Adrenal gland (tissue), 12 donors: ENCODE measurements around the gene PDE9A. TPM values are rescaled to one million over a fixed set of nuclear protein-coding genes. Genes with fewer than 3 reads are reported as not detected.

Experiments used
- DNase-seq, 7 donors: peaks; one replicate each; pipeline ENCODE4 v3.0.0-alpha.2; 2019 to 2020
- H3K27ac ChIP-seq, 5 donors: fragments of 200-600 bp; sonication (generic) in 4 of 5; 1 replicate in 3 of 5; 2 replicates in 2 of 5; pipeline versions ENCODE4 v1.5.1 to v1.8.0; 2016 to 2020; ENCODE audit warnings: mild to moderate bottlenecking in 1 of 5
- H3K27me3 ChIP-seq: fragments of 200-600 bp; 2 replicates; pipeline ENCODE4 v1.8.0; 2021
- H3K36me3 ChIP-seq, 2 donors: fragments of 200-600 bp; replicated peaks in 1 of 2; 1 replicate in 1 of 2; 2 replicates in 1 of 2; pipeline versions ENCODE4 v1.5.1 to v1.8.0; 2018 to 2022
- H3K4me1 ChIP-seq, 2 donors: fragments of 200-600 bp; replicated peaks in 1 of 2; 1 replicate in 1 of 2; 2 replicates in 1 of 2; pipeline versions ENCODE4 v1.5.1 to v1.8.0; 2018 to 2021
- H3K4me3 ChIP-seq, 4 donors: fragments of 200-600 bp; sonication (generic) in 3 of 4; one replicate each; pipeline ENCODE4 v1.5.1; 2016 to 2018
- H3K9me3 ChIP-seq, 3 donors: fragments of 200-600 bp; sonication (generic) in 1 of 3; replicated peaks in 1 of 3; 1 replicate in 2 of 3; 2 replicates in 1 of 3; pipeline versions ENCODE4 v1.5.1 to v1.8.0; 2016 to 2021
- POLR2A ChIP-seq, 2 donors: fragments of 450-650 bp; IDR thresholded peaks; one replicate each; pipeline ENCODE4 v1.6.1; 2017; ENCODE audit warnings: antibody characterized with exemption in 2 of 2, mild to moderate bottlenecking in 2 of 2, moderate library complexity in 1 of 2
- WGBS, 4 donors: extraction: QIAGEN DNeasy Blood & Tissue Kit in 2 of 4; methylation state at CpG; one replicate each; pipeline versions ENCODE4 v1.1.5 to v1.1.7; 2013 to 2017; 5-methylcytosine and 5-hydroxymethylcytosine counted together
- intact Hi-C, 2 donors: fragments of 100-400 bp; cut with DNase I; formaldehyde crosslinking; loops; one replicate each; pipeline versions ENCODE4 v1.14.1 to v1.15.0; 2022 to 2023
- polyA plus RNA-seq, 3 donors: library from polyadenylated mRNA; stranded (reverse); fragments of 200-250 nt in 2 of 3; fragments of 350-450 nt in 1 of 3; fragmentation: Illumina TruSeq in 1 of 3; extraction: RNeasy Lipid Tissue Mini Kit (QIAGEN cat#74804) in 1 of 3; gene quantifications; one replicate each; pipeline ENCODE4 v1.2.3, GENCODE V29; 2013 to 2014
- total RNA-seq, 9 donors: library from RNA; depleted of rRNA in 4 of 9; stranded (reverse); fragments of >200 nt in 4 of 9; fragments of 120-200 nt in 1 of 9; fragmentation: NEBNext Ultra II Directional in 1 of 9; extraction: Animal tissue kit (Norgen Biotek cat#: 25700) in 1 of 9; gene quantifications; one replicate each; pipeline versions ENCODE4 v1.1.0 to v1.2.4, GENCODE V29; 2013 to 2023
- TF ChIP-seq, protein P1 (sequence below), 6 experiments: fragments of 450-650 bp in 4 of 6; fragments of 200-600 bp in 2 of 6; sonication (generic) in 1 of 6; IDR thresholded peaks; 1 replicate in 5 of 6; 2 replicates in 1 of 6; pipeline versions ENCODE4 v1.5.1 to v1.8.0; 2016 to 2021; ENCODE audit warnings: antibody characterized with exemption in 6 of 6, mild to moderate bottlenecking in 2 of 6, moderate library complexity in 1 of 6
- donor health status: healthy with polysubstance abuse.
- donor health status: Bipolar disorder and iron deficiency.
- donor health status: DM: yes; HTN: yes; CAD: no.
- donor health status: DM: no; HTN: no; CAD: no.
- donor health status: DM: no; HTN: no; CAD: no.
- donor health status: DM: yes; HTN: yes; CAD: no.

Gene PDE9A
- total and polyA plus RNA-seq, 12 donors = 4.6 to 58.1 (median 19.5) TPM

DNA sequence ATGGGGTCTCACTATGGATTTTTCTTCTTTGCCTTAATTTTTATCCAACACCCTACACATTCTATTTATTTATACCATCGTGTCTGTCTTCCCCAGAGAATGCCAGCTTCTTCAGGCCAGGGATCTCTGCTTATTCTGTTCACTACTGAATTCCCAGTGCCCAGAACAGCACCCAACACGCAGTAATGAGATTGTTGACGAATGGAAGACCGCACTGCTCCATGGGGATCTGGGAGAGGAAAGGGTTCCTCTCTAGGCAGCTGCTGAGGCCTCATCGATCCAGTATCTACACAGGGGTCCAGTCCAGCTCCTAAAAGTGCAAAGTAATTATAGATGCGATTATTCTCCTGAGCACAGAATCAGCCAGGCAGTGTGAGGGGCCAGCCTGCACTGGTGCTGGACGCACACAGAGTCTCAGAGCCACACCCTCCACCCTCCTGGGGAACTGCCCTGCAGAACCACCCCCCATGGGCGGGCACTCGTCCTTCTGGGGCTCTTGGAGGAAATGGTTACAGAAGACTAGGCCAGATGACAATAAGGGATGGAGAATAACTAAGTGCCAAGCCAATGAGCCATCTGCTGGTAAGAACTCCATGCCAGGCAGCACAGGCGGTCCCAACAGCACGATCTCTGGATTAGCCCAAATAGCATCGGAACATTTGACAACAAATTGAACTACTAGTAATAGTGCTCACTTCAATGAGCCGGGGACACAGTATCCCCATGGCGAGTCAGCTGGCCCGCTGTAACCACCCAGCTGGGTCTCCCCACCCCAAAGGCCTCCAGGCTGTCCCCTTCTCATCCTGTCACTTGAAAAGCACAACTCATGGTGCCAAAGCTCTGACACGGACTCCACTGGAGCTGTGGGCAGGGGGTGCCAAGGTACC lies 1.7 kb upstream of the PDE9A start:
- WGBS, 4 donors = 82 to 86% (median 83%) methylated on average over 13 to 16 of the region's 16 CpGs
- Histone ChIP-seq H3K27ac (peak overlapping the region in 1 of 5 donors; percentile 74), H3K36me3 (no peaks in the 10 kb centered on the region), H3K27me3 (no peaks in the 10 kb centered on the region), H3K4me1 (peaks cover 9 to 15% of the 10 kb centered on the region in 2 donors), H3K4me3 (no peak overlapping the region), H3K9me3 (no peaks in the 10 kb centered on the region)
- peak in 1 of 7 donors; percentile 15 for DNase-seq
- intact Hi-C loops = loop anchor here in 1 of 2 donors (5.0 kb wide), 2 partner anchors 54 to 166 kb away; no protein-coding TSS in a partner anchor
- TF ChIP-seq, protein P1, sequence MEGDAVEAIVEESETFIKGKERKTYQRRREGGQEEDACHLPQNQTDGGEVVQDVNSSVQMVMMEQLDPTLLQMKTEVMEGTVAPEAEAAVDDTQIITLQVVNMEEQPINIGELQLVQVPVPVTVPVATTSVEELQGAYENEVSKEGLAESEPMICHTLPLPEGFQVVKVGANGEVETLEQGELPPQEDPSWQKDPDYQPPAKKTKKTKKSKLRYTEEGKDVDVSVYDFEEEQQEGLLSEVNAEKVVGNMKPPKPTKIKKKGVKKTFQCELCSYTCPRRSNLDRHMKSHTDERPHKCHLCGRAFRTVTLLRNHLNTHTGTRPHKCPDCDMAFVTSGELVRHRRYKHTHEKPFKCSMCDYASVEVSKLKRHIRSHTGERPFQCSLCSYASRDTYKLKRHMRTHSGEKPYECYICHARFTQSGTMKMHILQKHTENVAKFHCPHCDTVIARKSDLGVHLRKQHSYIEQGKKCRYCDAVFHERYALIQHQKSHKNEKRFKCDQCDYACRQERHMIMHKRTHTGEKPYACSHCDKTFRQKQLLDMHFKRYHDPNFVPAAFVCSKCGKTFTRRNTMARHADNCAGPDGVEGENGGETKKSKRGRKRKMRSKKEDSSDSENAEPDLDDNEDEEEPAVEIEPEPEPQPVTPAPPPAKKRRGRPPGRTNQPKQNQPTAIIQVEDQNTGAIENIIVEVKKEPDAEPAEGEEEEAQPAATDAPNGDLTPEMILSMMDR (IDR thresholded peaks at IDR 0.05) = no peak
- TF ChIP-seq POLR2A (IDR thresholded peaks at IDR 0.05) = no peak

DNA sequence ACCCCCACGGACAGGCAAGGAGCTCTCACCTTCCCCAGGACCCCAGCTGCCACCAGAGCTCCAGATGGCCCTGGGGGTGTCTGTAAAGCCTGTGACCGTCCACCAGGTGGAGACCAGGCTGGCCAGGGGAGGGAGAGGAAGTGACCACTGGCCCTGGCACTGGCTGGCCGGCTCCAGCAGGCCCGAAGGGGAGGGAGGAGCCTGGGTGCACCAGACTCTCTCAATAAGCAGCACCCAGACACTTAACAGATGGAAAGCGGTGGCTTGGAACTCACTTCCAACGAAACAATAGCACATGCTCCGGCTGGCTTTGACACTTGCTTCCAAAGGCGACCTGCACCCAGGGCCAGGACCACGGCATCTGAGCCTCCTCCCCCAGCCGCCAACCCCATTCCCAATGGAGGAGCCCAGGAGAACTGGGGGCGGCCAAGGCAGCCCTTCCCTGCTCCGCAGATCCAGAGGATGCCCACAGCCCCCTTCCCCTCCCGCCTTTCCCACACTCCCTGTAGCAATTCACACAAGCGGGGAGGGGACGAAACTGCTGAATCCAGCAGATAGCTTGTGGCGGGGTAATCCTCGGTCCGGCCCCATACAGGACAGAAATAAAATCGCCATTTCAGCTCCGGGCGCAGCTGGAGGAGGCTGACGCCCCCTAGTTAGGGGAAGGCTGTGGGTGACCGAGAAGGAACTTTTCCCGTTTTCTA lies 742 bp upstream of the PDE9A start:
- peaks cover 9 to 15% of the 10 kb centered on the region in 2 donors for H3K4me1 ChIP-seq
- no peaks in the 10 kb centered on the region for H3K27me3 ChIP-seq
- no peaks in the 10 kb centered on the region for H3K9me3 ChIP-seq
- no peaks in the 10 kb centered on the region for H3K36me3 ChIP-seq
- H3K27ac ChIP-seq = peak overlapping the region in 4 of 5 donors; percentile 36 to 74 (median 54)
- WGBS, 4 donors = 4 to 27% (median 17%) methylated on average over 9 to 24 of the region's 24 CpGs
- intact Hi-C loops = loop anchor here in 1 of 2 donors (5.0 kb wide), 2 partner anchors 55 to 165 kb away; no protein-coding TSS in a partner anchor
- peak; percentile 63 to 93 (median 91) for DNase-seq
- TF ChIP-seq, protein P1 (IDR thresholded peaks at IDR 0.05) = peak; percentile 52 to 87 (median 78)
- TF ChIP-seq POLR2A (IDR thresholded peaks at IDR 0.05) = peak in 1 of 2 donors; percentile 52
- H3K4me3 ChIP-seq = peak overlapping the region in 2 of 4 donors; percentile 61 to 71

DNA sequence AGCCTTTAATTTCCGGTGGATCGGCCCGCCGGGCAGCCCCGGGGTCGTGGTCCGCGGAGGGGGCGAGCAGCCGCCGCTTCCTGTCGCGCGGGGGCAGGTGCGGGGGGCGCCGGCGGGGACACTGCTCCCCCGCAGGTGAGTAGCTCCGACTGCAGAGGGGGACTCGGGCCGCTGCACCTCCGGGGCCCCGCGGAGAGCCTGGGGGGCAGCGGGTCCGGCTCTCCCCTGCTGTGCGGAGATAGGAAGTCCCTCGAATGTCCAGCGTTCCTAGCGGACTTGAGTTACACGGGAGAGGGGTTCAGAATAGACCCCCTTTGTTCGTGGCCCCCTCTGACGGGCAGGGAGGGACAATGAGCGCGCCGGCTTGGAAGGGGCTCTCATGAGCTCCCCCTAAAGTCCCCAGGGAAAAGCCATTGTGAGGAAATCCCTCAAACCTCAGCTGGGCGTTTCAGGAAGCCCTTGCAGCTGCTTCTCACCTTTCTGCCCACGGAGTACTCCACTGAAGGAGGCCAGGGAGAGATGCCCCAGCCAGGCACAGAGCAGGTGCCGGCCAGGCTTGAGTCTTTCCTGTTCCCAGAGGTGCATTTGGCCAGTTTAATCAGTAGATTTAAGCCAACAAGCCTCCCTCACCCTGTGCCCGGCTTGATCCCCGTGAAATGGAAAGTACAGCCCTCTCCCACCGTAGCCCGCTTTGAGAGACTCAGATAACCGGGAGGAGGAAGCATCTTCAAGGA lies 925 bp downstream of the PDE9A start:
- Histone ChIP-seq H3K36me3 (no peaks in the 10 kb centered on the region), H3K4me1 (peaks cover 9 to 15% of the 10 kb centered on the region in 2 donors), H3K27me3 (no peaks in the 10 kb centered on the region), H3K27ac (peak overlapping the region in 1 of 5 donors; percentile 74), H3K4me3 (peak overlapping the region in 2 of 4 donors; percentile 51 to 71), H3K9me3 (no peaks in the 10 kb centered on the region)
- no peak for DNase-seq
- WGBS, 4 donors = 2 to 22% (median 13%) methylated on average over 5 to 45 of the region's 45 CpGs
- intact Hi-C loops = loop anchor here in 1 of 2 donors (5.0 kb wide), 2 partner anchors 57 to 163 kb away; no protein-coding TSS in a partner anchor
- TF ChIP-seq POLR2A (IDR thresholded peaks at IDR 0.05) = no peak
- TF ChIP-seq, protein P1 (IDR thresholded peaks at IDR 0.05) = no peak
